Astrocyte (in vitro differentiated cells and primary cell): Measurements from ENCODE around the gene DOCK1. TPM values are rescaled to one million over a fixed set of nuclear protein-coding genes. Genes with fewer than 3 reads are reported as not detected.

Experiments
- DNase-seq: peaks from one replicate; pipeline ENCODE4 v3.0.0-alpha.2; 2010; ENCODE audit warnings: low read depth
- FAIRE-seq: peaks from 2 replicates; lab custom pipeline; 2011; peaks lifted over from hg19 to GRCh38; lab: Jason Lieb, UNC
- H2AFZ ChIP-seq: 2 replicates; pipeline ENCODE4 v1.6.0; 2012; ENCODE audit warnings: low read depth, low read length, inconsistent platforms
- H3K27ac ChIP-seq: 2 replicates; pipeline ENCODE4 v1.5.1; 2011; ENCODE audit warnings: low read depth, low read length, inconsistent platforms
- H3K27me3 ChIP-seq: 2 replicates; pipeline ENCODE4 v1.6.0; 2011; ENCODE audit warnings: low read length, inconsistent platforms; ENCODE audit not compliant: insufficient read depth
- H3K36me3 ChIP-seq: 2 replicates; pipeline ENCODE4 v1.5.1; 2011; ENCODE audit warnings: low read length, inconsistent platforms; ENCODE audit not compliant: insufficient read depth
- H3K4me1 ChIP-seq: 2 replicates; pipeline ENCODE4 v1.5.1; 2011; ENCODE audit warnings: low read length, inconsistent platforms; ENCODE audit not compliant: insufficient read depth
- H3K4me2 ChIP-seq: 2 replicates; pipeline ENCODE4 v1.6.0; 2012; ENCODE audit warnings: low read length, inconsistent platforms
- H3K4me3 ChIP-seq: 2 replicates; pipeline ENCODE4 v1.5.1; 2011; ENCODE audit warnings: low read depth, mild to moderate bottlenecking, low read length, inconsistent platforms; ENCODE audit not compliant: insufficient read depth
- H3K79me2 ChIP-seq: 2 replicates; pipeline ENCODE4 v1.6.0; 2012; ENCODE audit warnings: mild to moderate bottlenecking, low read length, inconsistent platforms; ENCODE audit not compliant: insufficient read depth
- H3K9ac ChIP-seq: 2 replicates; pipeline ENCODE4 v1.6.0; 2012; ENCODE audit warnings: mild to moderate bottlenecking, low read length, inconsistent platforms
- H3K9me3 ChIP-seq: 2 replicates; pipeline ENCODE4 v1.5.1; 2012; ENCODE audit warnings: low read depth, mild to moderate bottlenecking, low read length, inconsistent platforms; ENCODE audit not compliant: insufficient read depth
- H4K20me1 ChIP-seq: 2 replicates; pipeline ENCODE4 v1.6.0; 2012; ENCODE audit warnings: low read length, inconsistent platforms; ENCODE audit not compliant: insufficient read depth
- H3K27ac Mint-ChIP-seq: one replicate; pipeline ENCODE4 v1.8.0; 2021; ENCODE audit warnings: mild to moderate bottlenecking, mixed read lengths; ENCODE audit not compliant: unreplicated experiment
- H3K27me3 Mint-ChIP-seq: one replicate; pipeline ENCODE4 v1.8.0; 2021; ENCODE audit warnings: low read depth, mixed read lengths; ENCODE audit not compliant: unreplicated experiment
- H3K36me3 Mint-ChIP-seq: one replicate; pipeline ENCODE4 v1.8.0; 2021; ENCODE audit warnings: low read depth, mixed read lengths; ENCODE audit not compliant: unreplicated experiment
- H3K4me1 Mint-ChIP-seq: one replicate; pipeline ENCODE4 v1.8.0; 2021; ENCODE audit warnings: low read depth, mixed read lengths; ENCODE audit not compliant: unreplicated experiment
- H3K4me3 Mint-ChIP-seq: one replicate; pipeline ENCODE4 v1.8.0; 2021; ENCODE audit warnings: mild to moderate bottlenecking, moderate library complexity, mixed read lengths; ENCODE audit not compliant: unreplicated experiment
- H3K9me3 Mint-ChIP-seq: one replicate; pipeline ENCODE4 v1.8.0; 2021; ENCODE audit warnings: mild to moderate bottlenecking, mixed read lengths; ENCODE audit not compliant: unreplicated experiment
- CTCF ChIP-seq: IDR thresholded peaks from 2 replicates; pipeline ENCODE4 v1.5.1; 2011; ENCODE audit warnings: low read depth, mild to moderate bottlenecking, inconsistent platforms, low read length, moderate library complexity; ENCODE audit not compliant: insufficient read depth
- EZH2 ChIP-seq: IDR thresholded peaks from 2 replicates; pipeline ENCODE4 v1.6.1; 2012; ENCODE audit warnings: mild to moderate bottlenecking, low read length, inconsistent platforms; ENCODE audit not compliant: insufficient read depth
- total RNA-seq: library from RNA; stranded (reverse); gene quantifications from 2 replicates; pipeline ENCODE4 v1.2.1, GENCODE V29; 2021

DOCK1 gene
- total RNA-seq, 1 donor from 2014 or later: 42.5 TPM

DNA sequence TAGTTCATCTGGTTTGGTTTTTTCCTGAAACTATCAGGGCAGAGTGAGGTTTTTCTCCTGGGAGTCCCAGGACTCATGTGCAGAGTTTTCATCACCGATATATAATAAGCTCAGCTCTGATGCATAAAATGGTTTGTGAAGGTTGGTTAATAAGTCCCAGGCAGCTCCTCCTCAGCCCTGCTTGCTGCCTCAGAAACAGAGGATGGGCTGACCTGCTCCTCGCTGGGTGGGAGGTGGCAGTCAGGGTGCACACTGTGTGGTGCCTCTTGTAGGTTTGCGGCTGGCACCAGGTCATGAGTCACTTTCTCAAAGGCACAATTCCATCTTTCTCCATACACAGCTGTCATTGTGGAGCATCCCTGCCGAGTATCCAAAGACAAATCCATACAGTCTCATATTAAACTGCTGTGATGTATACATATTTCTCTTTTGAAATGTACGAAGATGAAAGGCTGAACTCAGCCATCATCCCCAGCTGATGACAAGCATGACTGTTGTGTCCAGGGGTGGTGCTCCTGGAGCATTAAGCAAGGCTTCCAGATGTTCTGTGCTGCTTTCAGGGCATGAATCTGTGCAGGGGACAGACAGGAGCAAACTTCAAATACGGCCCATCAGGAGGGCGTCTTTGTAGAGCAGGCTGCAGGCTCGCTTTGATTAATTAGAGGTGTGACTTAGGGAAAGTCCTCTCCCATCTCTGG is 518.1 kb downstream of the DOCK1 start:
- H3K4me3 Mint-ChIP-seq: no peak overlapping the region

GRCh38 chr10:127424594-127425264 is 519.5 kb downstream of the DOCK1 start:
- peaks cover 20% of the 10 kb centered on the region for H3K36me3 Mint-ChIP-seq
- TF ChIP-seq CTCF (no peak), EZH2 (no peak)
- Histone ChIP-seq H3K9me3 (no peaks in the 10 kb centered on the region), H3K27ac (no peak overlapping the region), H3K9ac (no peak overlapping the region), H2AFZ (no peak overlapping the region), H3K36me3 (peaks cover 11% of the 10 kb centered on the region), H3K4me2 (no peak overlapping the region), H3K4me1 (no peaks in the 10 kb centered on the region), H3K27me3 (no peaks in the 10 kb centered on the region), H4K20me1 (peaks cover 4% of the 10 kb centered on the region), H3K79me2 (no peaks in the 10 kb centered on the region), H3K4me3 (no peak overlapping the region)
- DNase-seq (peak; percentile 0), FAIRE-seq (no peak)
- H3K27me3 Mint-ChIP-seq: no peaks in the 10 kb centered on the region
- peak overlapping the region; percentile 16 for H3K27ac Mint-ChIP-seq
- H3K4me3 Mint-ChIP-seq: no peak overlapping the region
- peaks cover 4% of the 10 kb centered on the region for H3K9me3 Mint-ChIP-seq
- H3K4me1 Mint-ChIP-seq: peaks cover 18% of the 10 kb centered on the region

More for the DNA sequence above, 518.1 kb downstream of the DOCK1 start:
- Mint-ChIP-seq H3K27me3 (no peaks in the 10 kb centered on the region), H3K9me3 (peaks cover 4% of the 10 kb centered on the region), H3K27ac (no peak overlapping the region), H3K4me1 (peaks cover 18% of the 10 kb centered on the region), H3K36me3 (peaks cover 24% of the 10 kb centered on the region)
- Histone ChIP-seq H3K9ac (no peak overlapping the region), H3K9me3 (no peaks in the 10 kb centered on the region), H2AFZ (no peak overlapping the region), H3K4me1 (no peaks in the 10 kb centered on the region), H3K4me2 (no peak overlapping the region), H3K36me3 (peaks cover 17% of the 10 kb centered on the region), H3K4me3 (no peak overlapping the region), H4K20me1 (peaks cover 4% of the 10 kb centered on the region), H3K79me2 (no peaks in the 10 kb centered on the region), H3K27me3 (no peaks in the 10 kb centered on the region), H3K27ac (no peak overlapping the region)
- TF ChIP-seq EZH2 (no peak), CTCF (no peak)
- FAIRE-seq (no peak), DNase-seq (no peak)

- Histone ChIP-seq H3K4me1 (no peaks in the 10 kb centered on the region), H2AFZ (no peak overlapping the region), H3K36me3 (peaks cover 4% of the 10 kb centered on the region), H4K20me1 (peaks cover 4% of the 10 kb centered on the region), H3K27ac (no peak overlapping the region), H3K9ac (no peak overlapping the region), H3K27me3 (no peaks in the 10 kb centered on the region), H3K4me2 (no peak overlapping the region), H3K9me3 (no peaks in the 10 kb centered on the region), H3K4me3 (no peak overlapping the region), H3K79me2 (no peaks in the 10 kb centered on the region)
- FAIRE-seq: no peak
- no peak overlapping the region for H3K4me3 Mint-ChIP-seq
- peaks cover 18% of the 10 kb centered on the region for H3K4me1 Mint-ChIP-seq
- no peak for TF ChIP-seq EZH2
- no peak for TF ChIP-seq CTCF
- peaks cover 5% of the 10 kb centered on the region for H3K9me3 Mint-ChIP-seq
- DNase-seq: no peak
- no peaks in the 10 kb centered on the region for H3K27me3 Mint-ChIP-seq
- H3K36me3 Mint-ChIP-seq: peaks cover 23% of the 10 kb centered on the region
- no peak overlapping the region for H3K27ac Mint-ChIP-seq
Observed at GRCh38 chr10:127426746-127427145, 521.5 kb downstream of the DOCK1 start.
